ENCODE data around the gene TCHP.

Gene TCHP

DNA sequence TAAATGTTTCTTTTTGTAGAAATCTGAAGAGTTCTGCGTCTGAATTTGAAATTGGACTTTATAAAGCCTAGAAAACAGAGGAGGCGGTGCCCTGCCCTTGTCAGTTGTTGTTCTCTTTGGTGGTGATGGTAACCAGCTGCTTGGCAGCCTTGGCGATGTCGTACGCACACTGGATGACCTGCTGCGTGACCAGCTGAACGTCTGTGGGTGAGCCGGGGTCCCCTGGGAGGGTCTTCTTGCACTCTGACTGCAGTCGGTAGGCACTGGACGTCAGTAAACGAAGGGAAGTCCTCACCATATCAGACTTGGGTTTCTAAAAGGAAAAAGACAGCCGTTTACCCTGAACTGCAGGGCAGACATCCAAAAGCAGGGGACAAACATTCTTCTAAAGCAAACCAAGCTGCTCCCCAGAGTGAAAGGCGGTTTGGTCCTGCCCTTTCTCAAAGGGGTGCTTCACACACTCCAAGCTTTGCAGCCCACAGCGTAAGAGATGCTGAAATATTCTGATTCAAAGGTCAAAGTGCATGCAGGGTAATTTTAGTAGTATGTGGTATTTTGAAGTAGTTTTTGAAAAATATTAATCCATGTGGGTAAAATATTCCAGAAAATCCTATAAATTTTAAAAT is 32.9 kb downstream of the TCHP start:
- H3K9me3 ChIP-seq = no peaks in the 10 kb centered on the region
- H3K4me1 ChIP-seq = no peaks in the 10 kb centered on the region
- DNase-seq = no peak
- peaks cover 28% of the 10 kb centered on the region for H3K36me3 ChIP-seq
- H3K27me3 ChIP-seq = no peaks in the 10 kb centered on the region
- no peak for TF ChIP-seq CTCF (IDR thresholded peaks at IDR 0.05; ENCODE audit: low read depth, low read length)
- no peak overlapping the region for H3K4me3 ChIP-seq (ENCODE audit: low read depth, low read length)

GRCh38 chr12:109934026-109934425 is 34.0 kb downstream of the TCHP start:
- DNase-seq = no peak
- Histone ChIP-seq H3K4me3 (ENCODE audit: low read depth, low read length) (no peak overlapping the region), H3K27me3 (no peaks in the 10 kb centered on the region), H3K9me3 (no peaks in the 10 kb centered on the region), H3K4me1 (no peaks in the 10 kb centered on the region), H3K36me3 (peaks cover 29% of the 10 kb centered on the region)
- peak; percentile 42; the same call in 1 of the 2 replicates for TF ChIP-seq CTCF (IDR thresholded peaks at IDR 0.05; ENCODE audit: low read depth, low read length)

- DNase-seq = no peak
- Histone ChIP-seq H3K27me3 (no peaks in the 10 kb centered on the region), H3K4me3 (ENCODE audit: low read depth, low read length) (no peak overlapping the region), H3K9me3 (no peaks in the 10 kb centered on the region), H3K36me3 (peaks cover 17% of the 10 kb centered on the region), H3K4me1 (no peaks in the 10 kb centered on the region)
- no peak for TF ChIP-seq CTCF (IDR thresholded peaks at IDR 0.05; ENCODE audit: low read depth, low read length)
These were observed 37.3 kb downstream of the TCHP start for GRCh38 chr12:109937371-109937770.

- peaks cover 10% of the 10 kb centered on the region for H3K36me3 ChIP-seq
- no peak overlapping the region for H3K4me3 ChIP-seq (ENCODE audit: low read depth, low read length)
- no peaks in the 10 kb centered on the region for H3K4me1 ChIP-seq
- TF ChIP-seq CTCF (IDR thresholded peaks at IDR 0.05; ENCODE audit: low read depth, low read length) = no peak
- no peaks in the 10 kb centered on the region for H3K27me3 ChIP-seq
- DNase-seq = no peak
- no peaks in the 10 kb centered on the region for H3K9me3 ChIP-seq
These were observed 38.9 kb downstream of the TCHP start for GRCh38 chr12:109938947-109939346.

DNA sequence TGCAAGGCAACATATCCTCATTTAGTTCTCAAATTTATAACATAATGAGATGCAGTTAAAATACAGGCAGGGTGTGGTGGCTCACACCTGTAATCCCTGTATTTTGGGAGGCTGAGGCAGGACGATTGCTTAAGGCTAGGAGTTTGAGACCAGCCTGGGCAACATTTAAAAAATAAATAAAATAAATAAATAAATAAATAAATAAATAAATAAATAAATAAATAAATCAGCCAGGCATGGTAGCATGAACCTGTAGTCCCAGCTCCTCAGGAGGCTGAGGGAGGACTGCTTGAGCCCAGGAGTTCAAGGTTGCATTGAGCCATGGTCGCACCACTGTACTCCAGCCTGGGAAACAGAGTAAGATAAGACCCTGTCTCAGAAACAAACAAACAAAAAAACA is 39.4 kb downstream of the TCHP start:
- H3K4me1 ChIP-seq = no peaks in the 10 kb centered on the region
- DNase-seq = no peak
- no peaks in the 10 kb centered on the region for H3K27me3 ChIP-seq
- H3K9me3 ChIP-seq = no peaks in the 10 kb centered on the region
- no peak for TF ChIP-seq CTCF (IDR thresholded peaks at IDR 0.05; ENCODE audit: low read depth, low read length)
- peaks cover 10% of the 10 kb centered on the region for H3K36me3 ChIP-seq
- no peak overlapping the region for H3K4me3 ChIP-seq (ENCODE audit: low read depth, low read length)

- Histone ChIP-seq H3K9me3 (no peaks in the 10 kb centered on the region), H3K4me3 (ENCODE audit: low read depth, low read length) (no peak overlapping the region), H3K36me3 (peaks cover 10% of the 10 kb centered on the region), H3K4me1 (no peaks in the 10 kb centered on the region), H3K27me3 (no peaks in the 10 kb centered on the region)
- no peak for TF ChIP-seq CTCF (IDR thresholded peaks at IDR 0.05; ENCODE audit: low read depth, low read length)
- no peak for DNase-seq
These were observed 40.4 kb downstream of the TCHP start for GRCh38 chr12:109940339-109940923.
